ENCODE results near the gene PTH.

PTH gene

GRCh38 chr11:13494051-13494450 is 1.7 kb downstream of the PTH start:
- TF ChIP-seq, protein P1, sequence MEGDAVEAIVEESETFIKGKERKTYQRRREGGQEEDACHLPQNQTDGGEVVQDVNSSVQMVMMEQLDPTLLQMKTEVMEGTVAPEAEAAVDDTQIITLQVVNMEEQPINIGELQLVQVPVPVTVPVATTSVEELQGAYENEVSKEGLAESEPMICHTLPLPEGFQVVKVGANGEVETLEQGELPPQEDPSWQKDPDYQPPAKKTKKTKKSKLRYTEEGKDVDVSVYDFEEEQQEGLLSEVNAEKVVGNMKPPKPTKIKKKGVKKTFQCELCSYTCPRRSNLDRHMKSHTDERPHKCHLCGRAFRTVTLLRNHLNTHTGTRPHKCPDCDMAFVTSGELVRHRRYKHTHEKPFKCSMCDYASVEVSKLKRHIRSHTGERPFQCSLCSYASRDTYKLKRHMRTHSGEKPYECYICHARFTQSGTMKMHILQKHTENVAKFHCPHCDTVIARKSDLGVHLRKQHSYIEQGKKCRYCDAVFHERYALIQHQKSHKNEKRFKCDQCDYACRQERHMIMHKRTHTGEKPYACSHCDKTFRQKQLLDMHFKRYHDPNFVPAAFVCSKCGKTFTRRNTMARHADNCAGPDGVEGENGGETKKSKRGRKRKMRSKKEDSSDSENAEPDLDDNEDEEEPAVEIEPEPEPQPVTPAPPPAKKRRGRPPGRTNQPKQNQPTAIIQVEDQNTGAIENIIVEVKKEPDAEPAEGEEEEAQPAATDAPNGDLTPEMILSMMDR (IDR thresholded peaks at IDR 0.05; ENCODE audit: borderline replicate concordance, control extremely low read depth, extremely low read depth, insufficient read depth, missing control alignments) = no peak
- in situ Hi-C loops (cut with MboI; ENCODE audit: low sequenced_read_pairs, unreplicated experiment) = no loop called here
- DNase-seq (ENCODE audit: low spot score) = no peak

GRCh38 chr11:13487661-13488030 is 8.2 kb downstream of the PTH start:
- in situ Hi-C loops (cut with MboI; ENCODE audit: low sequenced_read_pairs, unreplicated experiment) = no loop called here
- peak; percentile 39 for DNase-seq (ENCODE audit: low spot score)
- TF ChIP-seq, protein P1 (IDR thresholded peaks at IDR 0.05; ENCODE audit: borderline replicate concordance, control extremely low read depth, extremely low read depth, insufficient read depth, missing control alignments) = peak; percentile 27

DNA sequence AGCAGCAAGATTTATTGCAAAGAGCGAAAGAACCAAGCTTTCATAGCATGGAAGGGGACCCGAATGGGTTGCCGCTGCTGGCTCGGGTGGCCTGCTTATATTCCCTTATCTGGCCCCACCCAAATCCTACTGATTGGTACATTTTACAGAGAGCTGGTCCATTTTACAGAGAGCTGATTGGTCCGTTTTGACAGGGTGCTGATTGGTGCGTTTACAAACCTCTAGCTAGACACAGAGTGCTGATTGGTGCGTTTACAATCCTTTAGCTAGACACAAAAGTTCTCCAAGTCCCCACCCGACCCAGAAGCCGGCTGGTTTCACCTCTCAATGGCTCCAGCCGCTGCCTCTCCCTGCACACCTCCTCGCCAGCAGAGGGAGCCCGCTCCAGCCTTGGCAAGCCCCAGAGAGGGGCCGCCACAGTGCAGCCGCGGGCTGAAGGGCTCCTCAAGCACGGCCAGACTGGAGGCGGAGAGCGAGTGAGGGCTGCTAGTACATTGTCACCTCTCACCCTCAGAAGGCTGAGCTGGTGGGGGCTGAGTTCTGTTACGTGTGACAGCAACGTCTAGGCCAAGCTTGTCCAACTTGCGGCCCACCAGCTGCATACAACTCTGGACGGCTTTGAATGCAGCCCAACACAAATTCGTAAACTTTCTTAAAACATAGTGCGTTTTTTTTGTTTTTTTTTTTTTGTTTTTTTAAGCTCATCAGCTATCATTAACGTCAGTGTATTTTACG is 8.7 kb downstream of the PTH start:
- peak; percentile 42 for DNase-seq (ENCODE audit: low spot score)
- TF ChIP-seq, protein P1 (IDR thresholded peaks at IDR 0.05; ENCODE audit: borderline replicate concordance, control extremely low read depth, extremely low read depth, insufficient read depth, missing control alignments) = peak; percentile 40
- in situ Hi-C loops (cut with MboI; ENCODE audit: low sequenced_read_pairs, unreplicated experiment) = no loop called here

- DNase-seq (ENCODE audit: low spot score) = no peak
- in situ Hi-C loops (cut with MboI; ENCODE audit: low sequenced_read_pairs, unreplicated experiment) = no loop called here
- TF ChIP-seq, protein P1 (IDR thresholded peaks at IDR 0.05; ENCODE audit: borderline replicate concordance, control extremely low read depth, extremely low read depth, insufficient read depth, missing control alignments) = no peak
These were observed 15.6 kb downstream of the PTH start for GRCh38 chr11:13480198-13480597.

- in situ Hi-C loops (cut with MboI; ENCODE audit: low sequenced_read_pairs, unreplicated experiment) = no loop called here
- TF ChIP-seq, protein P1 (IDR thresholded peaks at IDR 0.05; ENCODE audit: borderline replicate concordance, control extremely low read depth, extremely low read depth, insufficient read depth, missing control alignments) = no peak
- DNase-seq (ENCODE audit: low spot score) = no peak
These were observed 16.1 kb downstream of the PTH start for GRCh38 chr11:13479688-13480087.

GRCh38 chr11:13475091-13475490 is 20.7 kb downstream of the PTH start:
- in situ Hi-C loops (cut with MboI; ENCODE audit: low sequenced_read_pairs, unreplicated experiment) = no loop called here
- DNase-seq (ENCODE audit: low spot score) = no peak
- TF ChIP-seq, protein P1 (IDR thresholded peaks at IDR 0.05; ENCODE audit: borderline replicate concordance, control extremely low read depth, extremely low read depth, insufficient read depth, missing control alignments) = no peak

Measured in GM13976 (cell line).